NCI-H69 (cell line): ENCODE results near the gene POTEB.
"Not testable (repeated sequence)": the region's sequence is repeated elsewhere in the genome, so short reads cannot be mapped to it uniquely, and the experiment has no call there.

Experiments
- DNase-seq: peaks from one replicate; lab custom pipeline; 2025; lab: John Stamatoyannopoulos, UW

The POTEB gene

DNA sequence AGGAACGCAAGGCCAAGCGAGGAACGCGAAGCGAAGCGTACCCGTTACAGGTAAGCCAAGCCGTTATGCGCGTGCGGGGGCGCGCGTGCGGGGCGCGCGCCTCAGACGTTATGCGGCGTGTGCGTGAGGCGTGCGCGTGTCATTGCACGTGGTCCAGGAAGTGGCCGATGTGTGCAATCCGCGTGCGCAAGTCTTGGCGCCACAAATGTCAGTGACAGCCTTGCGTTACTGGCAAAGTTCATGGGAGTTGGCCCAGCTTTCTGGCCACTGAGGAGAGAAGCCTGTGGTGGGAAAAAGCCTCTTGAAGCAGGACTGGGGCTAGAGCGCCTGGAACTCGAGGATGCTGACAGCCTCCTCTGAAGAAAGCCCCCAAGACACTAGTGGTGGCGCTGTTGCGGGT, at the start of gene POTEB:
POTEB (minus strand) TSS at position 101 of the 400 bp plus-strand sequence. CDS start 489 bp downstream, outside the sequence.
- DNase-seq, result not testable (repeated sequence)

DNA sequence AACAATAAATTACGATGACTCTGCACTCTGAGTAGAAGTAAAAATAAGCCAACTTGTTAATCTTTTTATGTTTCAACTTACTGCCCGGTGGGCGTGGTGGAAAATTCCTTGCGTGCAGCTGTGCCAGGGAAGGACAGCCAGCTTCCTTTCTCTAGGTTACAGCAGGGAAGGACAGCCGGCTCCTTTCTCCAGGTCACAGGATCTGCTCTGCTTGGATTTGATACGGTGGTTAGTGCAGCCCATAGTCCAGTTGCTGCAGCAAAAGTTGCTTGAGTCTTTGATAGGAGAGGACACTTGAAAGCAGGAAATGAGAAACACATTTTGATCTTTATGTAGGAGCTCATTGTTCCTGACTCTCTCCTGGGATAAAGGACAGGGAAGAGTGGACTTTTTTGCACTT, 13.4 kb upstream of the POTEB start:
- not testable (repeated sequence) for DNase-seq

DNA sequence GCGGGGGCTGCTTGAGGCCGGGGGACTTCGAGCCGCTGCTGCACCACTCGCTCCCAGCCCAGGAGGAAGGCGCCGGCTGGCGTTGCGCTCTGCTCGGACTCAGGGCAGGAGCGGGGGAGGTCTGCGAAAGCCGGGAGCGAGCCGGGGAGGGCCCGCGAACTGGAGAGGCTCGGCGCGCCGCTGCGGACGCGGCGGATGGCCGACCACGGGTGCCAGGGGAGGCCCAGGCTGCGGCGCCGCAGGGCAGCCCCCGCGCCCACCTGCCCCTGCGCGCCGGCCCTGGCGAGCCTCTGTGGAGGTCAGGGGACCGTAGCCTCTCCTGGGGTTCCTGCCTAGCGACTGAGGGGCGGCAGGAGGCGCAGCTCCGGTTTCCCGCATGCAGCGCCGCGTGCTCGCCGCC, 12.0 kb upstream of the POTEB start:
- not testable (repeated sequence) for DNase-seq

DNA sequence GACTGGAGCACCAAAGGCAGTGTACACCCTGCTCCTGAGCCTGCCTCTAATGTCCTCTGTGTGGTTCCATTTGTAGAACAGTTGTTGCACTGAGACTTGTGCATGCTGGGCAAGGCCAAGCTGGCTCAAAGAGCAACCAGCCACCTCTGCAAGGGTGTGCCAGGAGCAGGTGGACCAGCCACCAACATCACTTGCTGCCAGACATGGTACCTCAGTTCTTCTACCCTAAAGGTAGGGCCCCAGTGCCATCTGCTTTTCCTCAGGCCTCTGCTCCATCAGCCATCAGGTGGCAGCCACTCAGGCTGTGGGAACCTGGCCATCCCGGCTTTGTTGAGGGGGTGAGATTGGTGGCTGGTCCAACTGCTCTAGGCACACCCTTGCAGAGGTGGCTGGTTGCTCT, 38.7 kb downstream of the POTEB start:
- not testable (repeated sequence) for DNase-seq
